Osteoblast (primary cell): ENCODE data around the gene GSK3A. TPM values are rescaled to one million over a fixed set of nuclear protein-coding genes. Genes with fewer than 3 reads are reported as not detected.

Experiments
- DNase-seq: peaks from one replicate; pipeline ENCODE4 v3.0.0; 2011; ENCODE audit warnings: low spot score, mixed read lengths; ENCODE audit not compliant: insufficient read length; ENCODE audit errors: missing footprints
- H2AFZ ChIP-seq: 2 replicates; pipeline ENCODE4 v1.6.0; 2011; ENCODE audit warnings: mild to moderate bottlenecking, low read length
- H3K27ac ChIP-seq: 2 replicates; pipeline ENCODE4 v1.5.1; 2011; ENCODE audit warnings: mild to moderate bottlenecking, low read depth, low read length, moderate library complexity
- H3K27me3 ChIP-seq: 2 replicates; pipeline ENCODE4 v1.6.0; 2012; ENCODE audit warnings: mild to moderate bottlenecking, control low read depth, inconsistent platforms, low read length, moderate library complexity; ENCODE audit not compliant: insufficient read depth
- H3K36me3 ChIP-seq: 2 replicates; pipeline ENCODE4 v1.5.1; 2011; ENCODE audit warnings: mild to moderate bottlenecking, low read length, control low read depth, moderate library complexity; ENCODE audit not compliant: insufficient read depth
- H3K4me1 ChIP-seq: 2 replicates; pipeline ENCODE4 v1.5.1; 2011; ENCODE audit warnings: mild to moderate bottlenecking, low read length, control low read depth, moderate library complexity; ENCODE audit not compliant: insufficient read depth
- H3K4me2 ChIP-seq: 2 replicates; pipeline ENCODE4 v1.6.0; 2011; ENCODE audit warnings: mild to moderate bottlenecking, low read length; ENCODE audit not compliant: insufficient read depth
- H3K4me3 ChIP-seq: fragments of 200-600 bp; sonication (generic); 3 replicates; pipeline ENCODE4 v1.5.1; 2012; ENCODE audit warnings: mild to moderate bottlenecking, low read length, inconsistent platforms; ENCODE audit not compliant: insufficient read depth
- H3K79me2 ChIP-seq: 2 replicates; pipeline ENCODE4 v1.6.0; 2012; ENCODE audit warnings: mild to moderate bottlenecking, low read length, control low read depth, inconsistent platforms; ENCODE audit not compliant: insufficient read depth
- H3K9me3 ChIP-seq: 2 replicates; pipeline ENCODE4 v1.5.1; 2011; ENCODE audit warnings: low read depth, low read length, control low read depth
- H4K20me1 ChIP-seq: 2 replicates; pipeline ENCODE4 v1.6.0; 2012; ENCODE audit warnings: mild to moderate bottlenecking, low read length, control low read depth; ENCODE audit not compliant: insufficient read depth
- total RNA-seq: library from RNA; depleted of rRNA; stranded (reverse); fragments of >200 nt; gene quantifications from 2 replicates; pipeline ENCODE4 v1.2.3, GENCODE V29; 2012
- TF ChIP-seq, protein P1 (sequence below): IDR thresholded peaks from 2 replicates; pipeline ENCODE4 v1.5.1; 2011; ENCODE audit warnings: mild to moderate bottlenecking, low read depth, low read length, moderate library complexity; ENCODE audit errors: extremely low read depth

Gene GSK3A
- total RNA-seq, 1 donor, result 18.1 TPM

DNA sequence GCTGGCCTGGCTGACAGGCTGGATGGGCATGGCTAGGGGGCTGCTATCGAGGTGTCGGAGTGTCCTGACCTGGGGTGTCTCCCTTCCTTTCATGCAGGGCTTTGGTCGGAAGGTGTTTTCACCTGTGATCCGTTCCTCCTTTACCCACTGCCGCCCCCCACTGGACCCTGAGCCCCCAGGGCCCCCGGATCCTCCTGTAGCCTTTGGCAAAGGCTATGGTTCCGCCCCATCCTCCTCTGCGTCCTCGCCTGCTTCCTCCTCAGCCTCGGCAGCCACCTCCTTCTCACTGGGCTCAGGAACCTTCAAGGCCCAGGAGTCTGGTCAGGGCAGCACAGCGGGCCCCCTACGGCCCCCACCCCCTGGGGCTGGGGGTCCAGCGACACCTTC is 47.7 kb upstream of the GSK3A start:
- H4K20me1 ChIP-seq, result peaks cover 49% of the 10 kb centered on the region
- H3K4me1 ChIP-seq, result peaks cover 10% of the 10 kb centered on the region
- H3K4me3 ChIP-seq, result no peak overlapping the region
- H3K27me3 ChIP-seq, result no peaks in the 10 kb centered on the region
- H3K79me2 ChIP-seq, result peaks cover 24% of the 10 kb centered on the region
- no peaks in the 10 kb centered on the region for H3K9me3 ChIP-seq
- no peak overlapping the region for H3K4me2 ChIP-seq
- TF ChIP-seq, protein P1, sequence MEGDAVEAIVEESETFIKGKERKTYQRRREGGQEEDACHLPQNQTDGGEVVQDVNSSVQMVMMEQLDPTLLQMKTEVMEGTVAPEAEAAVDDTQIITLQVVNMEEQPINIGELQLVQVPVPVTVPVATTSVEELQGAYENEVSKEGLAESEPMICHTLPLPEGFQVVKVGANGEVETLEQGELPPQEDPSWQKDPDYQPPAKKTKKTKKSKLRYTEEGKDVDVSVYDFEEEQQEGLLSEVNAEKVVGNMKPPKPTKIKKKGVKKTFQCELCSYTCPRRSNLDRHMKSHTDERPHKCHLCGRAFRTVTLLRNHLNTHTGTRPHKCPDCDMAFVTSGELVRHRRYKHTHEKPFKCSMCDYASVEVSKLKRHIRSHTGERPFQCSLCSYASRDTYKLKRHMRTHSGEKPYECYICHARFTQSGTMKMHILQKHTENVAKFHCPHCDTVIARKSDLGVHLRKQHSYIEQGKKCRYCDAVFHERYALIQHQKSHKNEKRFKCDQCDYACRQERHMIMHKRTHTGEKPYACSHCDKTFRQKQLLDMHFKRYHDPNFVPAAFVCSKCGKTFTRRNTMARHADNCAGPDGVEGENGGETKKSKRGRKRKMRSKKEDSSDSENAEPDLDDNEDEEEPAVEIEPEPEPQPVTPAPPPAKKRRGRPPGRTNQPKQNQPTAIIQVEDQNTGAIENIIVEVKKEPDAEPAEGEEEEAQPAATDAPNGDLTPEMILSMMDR, result no peak
- H2AFZ ChIP-seq, result no peak overlapping the region
- no peak for DNase-seq
- H3K27ac ChIP-seq, result no peak overlapping the region
- peaks cover 69% of the 10 kb centered on the region for H3K36me3 ChIP-seq

DNA sequence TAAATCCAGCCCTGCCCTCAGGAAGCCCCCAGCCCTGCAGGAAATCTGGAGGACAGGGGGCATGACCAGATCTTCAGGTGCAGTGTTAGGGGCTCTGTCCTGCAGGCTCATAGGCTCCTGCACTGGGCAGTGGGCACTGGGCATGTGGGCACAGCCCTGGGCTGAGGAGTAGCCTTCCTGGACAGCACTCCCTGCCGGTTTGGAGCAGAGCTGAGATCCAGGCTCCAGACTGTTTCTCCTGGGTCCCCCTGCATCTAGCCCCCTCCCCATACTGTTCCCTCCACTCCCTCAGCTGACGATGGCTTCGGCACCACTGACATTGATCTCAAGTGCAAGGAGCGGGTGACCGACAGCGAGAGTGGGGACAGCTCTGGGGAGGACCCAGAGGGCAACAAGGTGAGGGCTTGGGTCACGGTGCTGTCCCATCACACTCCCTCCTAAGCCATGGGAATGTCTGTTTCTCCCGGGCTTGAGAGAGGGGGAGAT is 47.2 kb upstream of the GSK3A start:
- Histone ChIP-seq H3K79me2 (peaks cover 29% of the 10 kb centered on the region), H3K27me3 (no peaks in the 10 kb centered on the region), H3K4me2 (no peak overlapping the region), H2AFZ (no peak overlapping the region), H3K4me1 (peaks cover 16% of the 10 kb centered on the region), H3K27ac (no peak overlapping the region), H3K4me3 (no peak overlapping the region), H3K9me3 (no peaks in the 10 kb centered on the region), H4K20me1 (peaks cover 54% of the 10 kb centered on the region), H3K36me3 (peaks cover 69% of the 10 kb centered on the region)
- DNase-seq, result no peak
- TF ChIP-seq, protein P1, result no peak

DNA sequence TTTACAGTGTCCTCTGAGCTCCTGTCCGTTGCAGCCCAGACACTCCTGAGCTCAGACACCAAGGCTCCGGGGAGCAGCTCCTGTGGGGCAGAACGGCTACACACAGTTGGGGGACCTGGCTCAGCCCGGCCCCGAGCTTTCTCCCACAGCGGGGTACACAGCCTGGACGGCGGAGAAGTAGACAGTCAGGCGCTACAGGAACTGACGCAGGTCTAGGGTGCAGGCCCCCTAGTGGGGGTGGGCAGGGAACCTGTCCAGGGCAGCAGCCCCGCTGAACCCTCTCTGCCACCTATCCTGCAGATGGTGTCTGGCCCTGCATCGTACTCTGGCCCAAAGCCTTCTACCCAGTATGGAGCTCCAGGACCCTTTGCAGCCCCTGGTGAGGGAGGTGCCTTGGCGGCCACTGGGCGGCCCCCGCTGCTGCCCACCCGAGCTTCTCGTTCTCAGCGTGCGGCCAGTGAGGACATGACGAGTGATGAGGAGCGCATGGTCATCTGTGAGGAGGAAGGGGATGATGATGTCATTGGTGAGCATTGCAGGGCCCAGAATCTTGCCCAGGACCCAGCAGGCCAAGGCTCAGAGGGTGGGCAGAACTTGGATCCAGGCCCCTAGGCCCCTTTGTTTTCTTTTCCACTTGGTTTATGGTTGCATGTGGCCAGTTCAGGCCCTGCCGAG is 46.6 kb upstream of the GSK3A start:
- peaks cover 31% of the 10 kb centered on the region for H3K79me2 ChIP-seq
- H4K20me1 ChIP-seq, result peaks cover 54% of the 10 kb centered on the region
- H3K36me3 ChIP-seq, result peaks cover 65% of the 10 kb centered on the region
- H2AFZ ChIP-seq, result no peak overlapping the region
- TF ChIP-seq, protein P1, result no peak
- no peaks in the 10 kb centered on the region for H3K27me3 ChIP-seq
- no peak overlapping the region for H3K4me3 ChIP-seq
- no peak for DNase-seq
- H3K27ac ChIP-seq, result no peak overlapping the region
- H3K9me3 ChIP-seq, result no peaks in the 10 kb centered on the region
- H3K4me2 ChIP-seq, result no peak overlapping the region
- peaks cover 16% of the 10 kb centered on the region for H3K4me1 ChIP-seq

DNA sequence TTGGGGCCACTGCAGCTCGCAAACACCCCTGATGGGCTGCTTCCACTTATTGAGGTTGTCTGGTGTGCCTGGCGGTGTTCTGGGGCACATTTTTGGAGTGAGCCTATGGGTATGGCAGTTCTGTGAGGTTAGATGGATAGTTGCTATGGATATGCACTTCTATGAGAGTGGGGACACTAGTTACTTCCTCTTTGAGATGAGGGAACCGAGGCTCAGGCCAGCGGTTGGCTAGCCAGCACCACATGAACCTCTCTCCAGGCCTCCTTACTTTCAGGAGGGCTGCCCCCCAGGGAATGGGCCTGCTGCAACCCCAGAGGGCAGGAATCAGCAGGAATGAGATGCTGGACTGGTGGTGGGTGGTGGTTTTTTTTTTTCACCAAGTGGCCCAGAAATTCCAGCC is 46.0 kb upstream of the GSK3A start:
- peaks cover 32% of the 10 kb centered on the region for H3K79me2 ChIP-seq
- TF ChIP-seq, protein P1, result no peak
- peaks cover 59% of the 10 kb centered on the region for H3K36me3 ChIP-seq
- DNase-seq, result no peak
- H3K4me2 ChIP-seq, result no peak overlapping the region
- peaks cover 56% of the 10 kb centered on the region for H4K20me1 ChIP-seq
- no peaks in the 10 kb centered on the region for H3K9me3 ChIP-seq
- no peak overlapping the region for H3K27ac ChIP-seq
- peaks cover 18% of the 10 kb centered on the region for H3K4me1 ChIP-seq
- no peak overlapping the region for H2AFZ ChIP-seq
- no peak overlapping the region for H3K4me3 ChIP-seq
- no peaks in the 10 kb centered on the region for H3K27me3 ChIP-seq
